KMS-11 (cell line): ENCODE data around the gene WDR48.

Experiments used
- H2AFZ ChIP-seq: fragments of 200-600 bp; sonication (generic); 2 replicates; pipeline ENCODE4 v1.6.1; 2016; ENCODE audit warnings: antibody characterized with exemption, mixed run types, low read depth
- H3K27ac ChIP-seq: fragments of 200-600 bp; sonication (generic); 2 replicates; pipeline ENCODE4 v1.6.1; 2016; ENCODE audit warnings: mild to moderate bottlenecking, mixed run types
- H3K27me3 ChIP-seq: fragments of 200-600 bp; sonication (generic); 2 replicates; pipeline ENCODE4 v1.6.1; 2017; ENCODE audit warnings: mild to moderate bottlenecking, low read depth, mixed run types, moderate library complexity; ENCODE audit not compliant: insufficient read depth
- H3K36me3 ChIP-seq: fragments of 200-600 bp; sonication (generic); 2 replicates; pipeline ENCODE4 v1.6.1; 2017; ENCODE audit warnings: mild to moderate bottlenecking, mixed run types; ENCODE audit not compliant: insufficient read depth
- H3K4me1 ChIP-seq: fragments of 200-600 bp; sonication (generic); 2 replicates; pipeline ENCODE4 v1.6.1; 2016; ENCODE audit warnings: mild to moderate bottlenecking, low read depth, mixed run types; ENCODE audit not compliant: poor library complexity, severe bottlenecking
- H3K4me2 ChIP-seq: fragments of 200-600 bp; sonication (generic); 2 replicates; pipeline ENCODE4 v1.7.0; 2016; ENCODE audit warnings: mild to moderate bottlenecking, mixed run types
- H3K4me3 ChIP-seq: fragments of 200-600 bp; sonication (generic); IDR thresholded peaks from 2 replicates; pipeline ENCODE4 v1.6.1; 2017; ENCODE audit warnings: low read depth, low read length, mixed read lengths; ENCODE audit not compliant: insufficient read depth
- H3K79me2 ChIP-seq: fragments of 200-600 bp; sonication (generic); 2 replicates; pipeline ENCODE4 v1.6.1; 2016; ENCODE audit warnings: low read depth, mixed run types; ENCODE audit not compliant: insufficient read depth
- H3K9ac ChIP-seq: fragments of 200-600 bp; sonication (generic); 2 replicates; pipeline ENCODE4 v1.6.1; 2016; ENCODE audit warnings: mild to moderate bottlenecking, mixed run types
- H4K20me1 ChIP-seq: fragments of 200-600 bp; sonication (generic); 2 replicates; pipeline ENCODE4 v1.6.1; 2016; ENCODE audit warnings: mild to moderate bottlenecking, mixed run types; ENCODE audit not compliant: insufficient read depth
- CTCF ChIP-seq: fragments of 200-600 bp; sonication (generic); conservative IDR thresholded peaks from 2 replicates; pipeline ENCODE4 v1.6.1; 2017; ENCODE audit warnings: low read depth, mild to moderate bottlenecking, antibody characterized with exemption, low read length, moderate library complexity, mixed read lengths

Gene WDR48

GRCh38 chr3:39082666-39083313 lies 31.0 kb downstream of the WDR48 start:
- Histone ChIP-seq H3K27me3 (no peaks in the 10 kb centered on the region), H3K36me3 (no peaks in the 10 kb centered on the region), H3K9ac (no peak overlapping the region), H2AFZ (no peak overlapping the region), H3K27ac (no peak overlapping the region), H4K20me1 (no peaks in the 10 kb centered on the region), H3K79me2 (no peaks in the 10 kb centered on the region), H3K4me3 (no peak overlapping the region), H3K4me2 (no peak overlapping the region), H3K4me1 (no peaks in the 10 kb centered on the region)
- no peak for TF ChIP-seq CTCF

- no peak overlapping the region for H2AFZ ChIP-seq
- H3K27me3 ChIP-seq = no peaks in the 10 kb centered on the region
- no peak overlapping the region for H3K27ac ChIP-seq
- no peak for TF ChIP-seq CTCF
- H3K79me2 ChIP-seq = no peaks in the 10 kb centered on the region
- H3K36me3 ChIP-seq = no peaks in the 10 kb centered on the region
- no peaks in the 10 kb centered on the region for H4K20me1 ChIP-seq
- no peak overlapping the region for H3K9ac ChIP-seq
- H3K4me2 ChIP-seq = no peak overlapping the region
- peaks cover 12% of the 10 kb centered on the region for H3K4me1 ChIP-seq
- no peak overlapping the region for H3K4me3 ChIP-seq
Measured at GRCh38 chr3:39086144-39086543, 34.3 kb downstream of the WDR48 start.

GRCh38 chr3:39088456-39088855 lies 36.6 kb downstream of the WDR48 start:
- Histone ChIP-seq H3K36me3 (no peaks in the 10 kb centered on the region), H3K27ac (no peak overlapping the region), H3K4me2 (no peak overlapping the region)

GRCh38 chr3:39088889-39089288 lies 37.1 kb downstream of the WDR48 start:
- no peak overlapping the region for H3K9ac ChIP-seq
- H2AFZ ChIP-seq = no peak overlapping the region
- H3K79me2 ChIP-seq = no peaks in the 10 kb centered on the region
- no peak overlapping the region for H3K4me2 ChIP-seq
- H4K20me1 ChIP-seq = no peaks in the 10 kb centered on the region
- H3K36me3 ChIP-seq = no peaks in the 10 kb centered on the region
- no peak for TF ChIP-seq CTCF
- H3K4me3 ChIP-seq = no peak overlapping the region
- no peaks in the 10 kb centered on the region for H3K27me3 ChIP-seq
- H3K4me1 ChIP-seq = peaks cover 32% of the 10 kb centered on the region
- no peak overlapping the region for H3K27ac ChIP-seq

More at GRCh38 chr3:39088456-39088855, 36.6 kb downstream of the WDR48 start:
- Histone ChIP-seq H4K20me1 (no peaks in the 10 kb centered on the region), H2AFZ (no peak overlapping the region), H3K27me3 (no peaks in the 10 kb centered on the region), H3K4me1 (peaks cover 31% of the 10 kb centered on the region), H3K4me3 (no peak overlapping the region), H3K9ac (no peak overlapping the region), H3K79me2 (no peaks in the 10 kb centered on the region)
- TF ChIP-seq CTCF = no peak
